Stimulated activated memory B cell treated with anti-CD40 and anti-IgM and Interleukin-4, amounts not matched to agents 10 μg/mL and 1 μg/mL and 100 μg/mL, for 72 hours (primary cell): ENCODE data around the gene KLHL35.

Source experiments
- ATAC-seq: fragments of 150-1000 bp; cut with Tn5 transposase; 2 replicates; pipeline ENCODE4 v1.10.0; 2021
- H3K27ac Mint-ChIP-seq: one replicate; pipeline ENCODE4 v1.8.0; 2022; ENCODE audit warnings: mild to moderate bottlenecking, mixed read lengths
- H3K27me3 Mint-ChIP-seq: one replicate; pipeline ENCODE4 v1.8.0; 2022; ENCODE audit warnings: mixed read lengths
- H3K36me3 Mint-ChIP-seq: one replicate; pipeline ENCODE4 v1.8.0; 2022; ENCODE audit warnings: mixed read lengths
- H3K4me1 Mint-ChIP-seq: one replicate; pipeline ENCODE4 v1.8.0; 2022; ENCODE audit warnings: mixed read lengths
- H3K4me3 Mint-ChIP-seq: one replicate; pipeline ENCODE4 v1.8.0; 2022; ENCODE audit warnings: mild to moderate bottlenecking, moderate library complexity, mixed read lengths
- H3K9me3 Mint-ChIP-seq: one replicate; pipeline ENCODE4 v1.8.0; 2022; ENCODE audit warnings: mixed read lengths

KLHL35 gene

DNA sequence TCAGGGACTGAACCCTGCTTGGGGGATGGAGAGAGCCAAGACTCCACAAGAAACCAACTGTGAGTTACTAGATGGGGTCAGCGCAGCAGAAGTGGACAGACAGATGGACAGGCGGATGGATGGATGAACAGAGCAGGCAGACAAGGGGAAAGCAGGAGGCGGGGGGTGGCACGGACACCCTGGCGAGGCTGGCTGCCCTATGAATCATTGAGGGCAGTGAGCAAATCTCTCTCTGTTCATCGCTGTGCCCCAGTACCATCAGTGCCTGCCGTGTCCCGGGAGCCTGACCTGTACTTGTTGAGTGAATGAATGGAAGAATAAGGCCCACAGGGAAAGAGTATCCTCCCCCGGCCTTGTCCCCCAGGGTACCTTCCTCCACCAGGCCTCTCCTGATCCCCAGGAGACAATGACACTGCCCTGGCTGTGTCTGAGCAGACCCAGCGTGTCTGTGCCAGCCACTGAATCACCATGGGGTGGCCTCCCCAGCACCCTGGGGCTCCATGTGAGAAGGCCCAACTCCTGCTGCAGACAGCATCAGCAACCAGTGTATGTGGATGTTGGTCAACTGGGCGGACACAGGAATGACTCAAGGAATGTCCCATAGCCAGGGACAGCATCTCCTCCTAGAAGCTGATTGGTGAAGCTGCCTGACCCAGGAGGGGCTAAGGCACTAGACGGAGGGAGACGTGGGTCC is 5.1 kb upstream of the KLHL35 start:
- Mint-ChIP-seq H3K4me1 (no peaks in the 10 kb centered on the region), H3K9me3 (no peaks in the 10 kb centered on the region), H3K27ac (no peak overlapping the region), H3K36me3 (peaks cover 46% of the 10 kb centered on the region), H3K4me3 (no peak overlapping the region), H3K27me3 (peaks cover 16% of the 10 kb centered on the region)
- no peak for ATAC-seq

DNA sequence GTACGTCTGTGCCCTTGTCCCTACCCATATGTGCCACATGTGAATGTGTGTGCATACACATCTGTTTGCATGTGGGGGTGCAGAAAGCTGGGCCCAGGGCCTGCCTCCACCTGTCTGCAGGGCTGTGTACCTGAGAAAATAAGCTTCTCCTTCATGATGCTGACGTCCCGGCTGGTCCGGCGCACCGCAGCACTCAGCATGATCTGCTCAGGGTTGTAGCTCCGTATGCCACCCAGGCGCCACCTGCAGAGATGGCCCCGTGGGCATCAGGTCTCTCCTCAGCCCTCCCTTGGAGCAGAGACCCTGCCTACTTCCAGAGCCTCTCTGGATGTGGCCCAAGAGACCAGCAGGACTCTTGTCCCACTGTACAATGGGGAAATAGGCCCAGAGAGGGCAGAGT is 3.8 kb upstream of the KLHL35 start:
- H3K9me3 Mint-ChIP-seq: no peaks in the 10 kb centered on the region
- H3K4me1 Mint-ChIP-seq: no peaks in the 10 kb centered on the region
- ATAC-seq: no peak
- no peak overlapping the region for H3K4me3 Mint-ChIP-seq
- peaks cover 46% of the 10 kb centered on the region for H3K36me3 Mint-ChIP-seq
- H3K27ac Mint-ChIP-seq: no peak overlapping the region
- H3K27me3 Mint-ChIP-seq: peaks cover 29% of the 10 kb centered on the region

GRCh38 chr11:75435571-75435925 is 2.5 kb upstream of the KLHL35 start:
- peaks cover 43% of the 10 kb centered on the region for H3K36me3 Mint-ChIP-seq
- peaks cover 9% of the 10 kb centered on the region for H3K4me1 Mint-ChIP-seq
- H3K27me3 Mint-ChIP-seq: peaks cover 42% of the 10 kb centered on the region
- H3K27ac Mint-ChIP-seq: no peak overlapping the region
- no peak overlapping the region for H3K4me3 Mint-ChIP-seq
- H3K9me3 Mint-ChIP-seq: no peaks in the 10 kb centered on the region
- ATAC-seq: no peak

- Mint-ChIP-seq H3K4me1 (peaks cover 11% of the 10 kb centered on the region), H3K9me3 (no peaks in the 10 kb centered on the region), H3K4me3 (no peak overlapping the region), H3K27me3 (peaks cover 46% of the 10 kb centered on the region), H3K27ac (no peak overlapping the region), H3K36me3 (peaks cover 44% of the 10 kb centered on the region)
- ATAC-seq: no peak
These were observed 2.0 kb upstream of the KLHL35 start for GRCh38 chr11:75434886-75435570.

DNA sequence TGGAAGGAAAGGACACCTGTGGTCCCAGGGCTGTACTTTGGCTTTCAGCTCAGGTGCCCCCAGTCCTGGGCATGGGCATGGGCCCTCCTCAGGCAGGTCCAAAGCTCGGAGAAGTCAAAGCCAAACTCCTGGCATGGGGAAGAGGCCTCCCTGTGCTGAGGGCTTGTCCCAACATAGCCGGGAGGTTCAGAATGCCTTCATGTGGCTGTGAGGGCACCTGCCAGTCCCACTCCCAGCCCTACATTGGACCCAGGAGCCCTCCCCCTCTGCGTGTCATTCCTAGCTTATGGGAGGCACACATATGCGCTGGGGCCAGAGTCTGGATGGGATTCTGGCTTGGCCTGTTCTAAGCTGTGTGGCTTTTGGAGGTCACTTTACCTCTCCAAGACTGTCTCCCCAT is 1.0 kb upstream of the KLHL35 start:
- no peak overlapping the region for H3K27ac Mint-ChIP-seq
- ATAC-seq: no peak
- peaks cover 49% of the 10 kb centered on the region for H3K27me3 Mint-ChIP-seq
- H3K4me3 Mint-ChIP-seq: no peak overlapping the region
- H3K9me3 Mint-ChIP-seq: no peaks in the 10 kb centered on the region
- peaks cover 42% of the 10 kb centered on the region for H3K36me3 Mint-ChIP-seq
- peaks cover 16% of the 10 kb centered on the region for H3K4me1 Mint-ChIP-seq

GRCh38 chr11:75433443-75433842 is 440 bp upstream of the KLHL35 start:
- Mint-ChIP-seq H3K9me3 (no peaks in the 10 kb centered on the region), H3K4me3 (no peak overlapping the region), H3K36me3 (peaks cover 35% of the 10 kb centered on the region), H3K27ac (no peak overlapping the region), H3K27me3 (peaks cover 49% of the 10 kb centered on the region), H3K4me1 (peaks cover 20% of the 10 kb centered on the region)
- ATAC-seq: no peak

GRCh38 chr11:75431533-75432525 is 1.2 kb downstream of the KLHL35 start:
- Mint-ChIP-seq H3K27ac (no peak overlapping the region), H3K4me3 (peak overlapping the region; percentile 85), H3K4me1 (peaks cover 20% of the 10 kb centered on the region), H3K36me3 (peaks cover 22% of the 10 kb centered on the region), H3K9me3 (no peaks in the 10 kb centered on the region), H3K27me3 (peaks cover 60% of the 10 kb centered on the region)
- no peak for ATAC-seq

DNA sequence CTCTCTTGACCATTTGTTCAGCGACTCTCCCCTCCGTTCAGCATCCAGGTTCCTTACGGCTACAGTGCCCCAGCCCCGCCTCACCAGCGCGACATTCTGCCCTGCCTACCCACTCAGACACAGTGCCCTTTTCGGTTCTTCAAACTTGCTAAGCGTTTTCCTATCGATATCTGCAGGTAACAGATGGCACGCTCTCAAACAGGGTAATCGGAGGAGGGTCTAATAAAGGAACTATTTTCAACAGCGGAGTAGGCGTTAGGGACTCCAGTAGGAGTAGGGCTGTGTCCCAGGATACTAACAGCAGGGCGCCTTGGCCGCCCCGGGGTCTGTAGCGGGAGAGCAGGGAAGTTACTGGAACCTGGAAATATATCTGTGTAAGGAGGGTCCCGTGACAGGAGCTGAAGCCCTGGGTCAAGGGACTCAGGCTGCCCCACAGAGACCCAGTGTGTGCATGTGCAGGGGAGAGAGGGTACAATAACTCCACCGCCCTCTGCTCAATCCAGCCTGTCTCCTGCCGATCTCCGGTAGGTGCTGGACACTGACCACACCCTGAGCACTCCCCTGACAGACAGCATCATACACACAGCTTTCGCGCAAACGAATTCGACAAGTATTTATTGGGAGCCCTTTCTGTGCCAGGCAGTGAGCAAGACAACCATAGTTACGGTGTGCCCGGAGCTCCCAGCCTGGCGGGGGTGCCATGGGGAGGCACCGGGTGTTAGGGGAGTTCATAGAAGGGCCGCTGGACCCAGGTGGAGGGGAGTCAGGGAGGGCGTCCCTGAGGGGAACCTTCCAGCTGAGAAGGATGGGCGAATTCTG is 2.1 kb downstream of the KLHL35 start:
- peak; percentile 49 for ATAC-seq
- peaks cover 20% of the 10 kb centered on the region for H3K4me1 Mint-ChIP-seq
- H3K27me3 Mint-ChIP-seq: peaks cover 60% of the 10 kb centered on the region
- H3K9me3 Mint-ChIP-seq: no peaks in the 10 kb centered on the region
- peak overlapping the region; percentile 85 for H3K4me3 Mint-ChIP-seq
- peak overlapping the region; percentile 69 for H3K27ac Mint-ChIP-seq
- peaks cover 13% of the 10 kb centered on the region for H3K36me3 Mint-ChIP-seq

GRCh38 chr11:75429902-75430713 is 2.9 kb downstream of the KLHL35 start:
- H3K4me1 Mint-ChIP-seq: peaks cover 20% of the 10 kb centered on the region
- peak overlapping the region; percentile 85 for H3K4me3 Mint-ChIP-seq
- ATAC-seq: peak; percentile 84
- peaks cover 60% of the 10 kb centered on the region for H3K27me3 Mint-ChIP-seq
- H3K27ac Mint-ChIP-seq: peak overlapping the region; percentile 69
- H3K36me3 Mint-ChIP-seq: peaks cover 12% of the 10 kb centered on the region
- H3K9me3 Mint-ChIP-seq: no peaks in the 10 kb centered on the region

DNA sequence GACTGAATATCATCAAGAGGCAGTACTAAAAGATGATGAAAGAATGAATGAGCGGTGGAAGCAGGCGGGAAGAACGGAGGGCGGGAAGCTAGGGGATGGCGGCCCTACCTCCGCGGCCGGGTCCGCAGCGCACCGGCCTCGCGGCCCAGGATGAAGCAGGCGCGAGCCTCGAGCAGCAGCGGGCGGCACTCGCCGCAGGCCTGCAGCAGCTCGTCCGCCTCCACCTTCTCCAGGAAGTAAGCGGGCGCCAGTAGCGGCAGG is 3.4 kb downstream of the KLHL35 start:
- Mint-ChIP-seq H3K4me1 (peaks cover 20% of the 10 kb centered on the region), H3K36me3 (peaks cover 8% of the 10 kb centered on the region), H3K9me3 (no peaks in the 10 kb centered on the region), H3K4me3 (peak overlapping the region; percentile 69), H3K27ac (peak overlapping the region; percentile 74), H3K27me3 (peaks cover 60% of the 10 kb centered on the region)
- ATAC-seq: no peak

DNA sequence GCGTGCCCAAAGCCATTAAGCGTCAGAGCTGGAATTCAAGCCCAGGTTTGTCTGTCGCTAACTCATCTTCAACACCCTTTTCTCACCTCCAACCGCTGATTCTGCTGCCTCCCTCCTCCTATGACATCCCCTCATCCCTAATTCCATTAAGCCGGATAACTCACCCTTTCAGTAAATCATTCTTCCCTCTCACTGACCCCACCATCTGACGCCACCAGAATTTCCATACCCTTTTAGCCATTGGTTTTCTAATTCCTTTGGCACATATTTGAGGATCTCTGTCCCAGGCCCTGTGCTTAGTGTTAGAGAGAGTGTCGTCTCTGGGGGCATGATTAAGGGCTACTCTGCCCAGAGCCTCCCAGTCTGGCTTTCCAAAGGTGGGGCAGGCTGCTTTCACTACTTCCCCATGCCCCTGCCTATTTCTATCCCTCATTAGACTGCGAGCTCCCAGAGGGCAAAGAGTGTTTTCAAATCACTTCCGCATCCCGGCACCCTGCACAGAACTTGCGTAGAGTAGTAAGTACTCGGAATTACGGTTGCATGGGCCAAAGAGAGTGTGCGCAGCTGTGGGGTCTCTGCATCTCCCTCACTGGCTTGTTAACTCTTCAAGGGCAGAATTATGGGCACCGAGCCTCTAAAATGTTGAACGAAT is 3.9 kb downstream of the KLHL35 start:
- Mint-ChIP-seq H3K9me3 (no peaks in the 10 kb centered on the region), H3K27ac (peak overlapping the region; percentile 74), H3K27me3 (peaks cover 60% of the 10 kb centered on the region), H3K4me1 (peaks cover 20% of the 10 kb centered on the region), H3K4me3 (peak overlapping the region; percentile 69), H3K36me3 (peaks cover 11% of the 10 kb centered on the region)
- ATAC-seq: no peak

GRCh38 chr11:75428281-75428724 is 4.7 kb downstream of the KLHL35 start:
- ATAC-seq: peak; percentile 60
- H3K27ac Mint-ChIP-seq: no peak overlapping the region
- no peaks in the 10 kb centered on the region for H3K9me3 Mint-ChIP-seq
- peaks cover 56% of the 10 kb centered on the region for H3K27me3 Mint-ChIP-seq
- H3K4me3 Mint-ChIP-seq: peak overlapping the region; percentile 69
- H3K36me3 Mint-ChIP-seq: peaks cover 17% of the 10 kb centered on the region
- H3K4me1 Mint-ChIP-seq: peaks cover 20% of the 10 kb centered on the region

GRCh38 chr11:75427181-75427580 is 5.8 kb downstream of the KLHL35 start:
- Mint-ChIP-seq H3K27ac (no peak overlapping the region), H3K4me3 (no peak overlapping the region), H3K4me1 (peaks cover 20% of the 10 kb centered on the region), H3K36me3 (peaks cover 17% of the 10 kb centered on the region), H3K27me3 (peaks cover 45% of the 10 kb centered on the region), H3K9me3 (no peaks in the 10 kb centered on the region)
- no peak for ATAC-seq

GRCh38 chr11:75426720-75427086 is 6.3 kb downstream of the KLHL35 start:
- Mint-ChIP-seq H3K9me3 (no peaks in the 10 kb centered on the region), H3K36me3 (peaks cover 17% of the 10 kb centered on the region), H3K4me3 (no peak overlapping the region), H3K4me1 (peaks cover 20% of the 10 kb centered on the region), H3K27me3 (peaks cover 40% of the 10 kb centered on the region), H3K27ac (no peak overlapping the region)
- ATAC-seq: no peak
